ENCODE measurements around the gene TOB1. TPM values are rescaled to one million over a fixed set of nuclear protein-coding genes. Genes with fewer than 3 reads are reported as not detected.

Gene TOB1
- total RNA-seq, 4 donors from 2014 or later: 48.6 to 142 (median 81.3) TPM

DNA sequence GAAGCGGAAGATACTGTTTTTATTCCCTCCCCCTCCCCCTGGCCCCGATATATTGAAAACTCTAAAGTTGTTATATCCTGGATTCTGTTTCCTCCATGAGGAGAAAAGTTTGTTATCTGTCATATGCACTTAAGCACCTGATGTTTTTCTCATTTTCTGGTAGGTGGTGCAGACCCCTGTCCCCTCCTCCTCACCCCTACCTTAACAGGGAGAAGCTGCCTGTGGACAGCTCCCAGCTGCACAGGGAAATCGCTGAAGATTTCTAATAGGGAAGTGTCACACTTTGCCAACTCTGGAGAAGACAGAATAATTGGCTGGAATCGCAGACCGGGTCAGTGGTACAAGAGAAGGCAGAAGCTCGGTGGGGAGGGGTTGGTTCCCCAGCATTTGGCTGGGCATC, 45.3 kb upstream of the TOB1 start:
- no peak overlapping the region for H3K27ac ChIP-seq
- WGBS, 2 donors: 72 to 78% methylated on average over 6 of the region's 6 CpGs
- H3K9me3 ChIP-seq: no peaks in the 10 kb centered on the region
- TF ChIP-seq POLR2A (IDR thresholded peaks at IDR 0.05) (no peak), EP300 (IDR thresholded peaks at IDR 0.05) (no peak)
- TF ChIP-seq, protein P1, sequence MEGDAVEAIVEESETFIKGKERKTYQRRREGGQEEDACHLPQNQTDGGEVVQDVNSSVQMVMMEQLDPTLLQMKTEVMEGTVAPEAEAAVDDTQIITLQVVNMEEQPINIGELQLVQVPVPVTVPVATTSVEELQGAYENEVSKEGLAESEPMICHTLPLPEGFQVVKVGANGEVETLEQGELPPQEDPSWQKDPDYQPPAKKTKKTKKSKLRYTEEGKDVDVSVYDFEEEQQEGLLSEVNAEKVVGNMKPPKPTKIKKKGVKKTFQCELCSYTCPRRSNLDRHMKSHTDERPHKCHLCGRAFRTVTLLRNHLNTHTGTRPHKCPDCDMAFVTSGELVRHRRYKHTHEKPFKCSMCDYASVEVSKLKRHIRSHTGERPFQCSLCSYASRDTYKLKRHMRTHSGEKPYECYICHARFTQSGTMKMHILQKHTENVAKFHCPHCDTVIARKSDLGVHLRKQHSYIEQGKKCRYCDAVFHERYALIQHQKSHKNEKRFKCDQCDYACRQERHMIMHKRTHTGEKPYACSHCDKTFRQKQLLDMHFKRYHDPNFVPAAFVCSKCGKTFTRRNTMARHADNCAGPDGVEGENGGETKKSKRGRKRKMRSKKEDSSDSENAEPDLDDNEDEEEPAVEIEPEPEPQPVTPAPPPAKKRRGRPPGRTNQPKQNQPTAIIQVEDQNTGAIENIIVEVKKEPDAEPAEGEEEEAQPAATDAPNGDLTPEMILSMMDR (IDR thresholded peaks at IDR 0.05): no peak
- no peaks in the 10 kb centered on the region for H3K36me3 ChIP-seq
- H3K27me3 ChIP-seq: no peaks in the 10 kb centered on the region
- peaks cover 0 to 22% (median 1%) of the 10 kb centered on the region in 4 donors for H3K4me1 ChIP-seq
- DNase-seq (ENCODE audit: low spot score in 2 of 2): no peak
- no peak overlapping the region for H3K4me3 ChIP-seq

DNA sequence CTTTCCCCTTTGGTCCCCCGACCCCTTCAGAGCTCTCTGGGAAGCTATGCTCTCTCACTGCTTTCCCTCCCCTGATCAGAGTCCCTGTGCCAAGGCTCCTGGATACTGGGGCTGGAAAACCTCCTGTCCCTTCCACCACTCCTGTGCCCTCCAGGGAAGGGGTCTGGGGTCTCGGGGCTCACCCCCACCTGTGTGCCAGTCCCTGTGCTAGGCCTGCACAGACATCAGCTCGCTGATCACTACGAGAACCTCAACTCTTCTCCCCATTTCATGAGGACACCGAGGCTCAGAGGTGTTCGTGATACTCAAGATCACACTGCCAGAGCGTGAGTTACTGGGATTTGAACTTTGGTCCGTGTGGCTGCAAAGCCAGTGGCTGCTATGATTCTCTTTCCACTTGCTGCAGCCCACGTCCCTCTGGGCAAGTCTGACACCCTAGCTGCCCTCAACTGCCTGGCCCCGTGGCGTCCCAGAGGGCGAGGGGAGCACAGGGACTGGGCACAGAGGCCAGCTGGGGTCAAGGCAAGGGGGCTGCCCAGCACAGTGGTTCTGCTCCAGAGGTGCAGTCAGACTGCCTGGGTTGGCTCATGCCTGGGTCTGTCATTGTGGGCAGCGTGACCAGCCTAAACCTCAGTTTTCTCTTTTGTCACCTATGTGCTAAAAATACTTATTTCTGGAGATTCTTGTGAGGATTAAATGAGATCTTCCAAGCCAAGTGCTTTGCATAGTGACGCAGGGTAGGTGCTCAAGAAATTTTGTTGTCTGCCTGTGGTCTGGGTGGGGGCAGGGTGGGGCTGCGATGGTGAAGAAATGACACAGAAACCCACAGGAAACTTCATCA, 43.8 kb upstream of the TOB1 start:
- peaks cover 0 to 26% (median 9%) of the 10 kb centered on the region in 4 donors for H3K4me1 ChIP-seq
- 86 to 88% methylated on average over 15 of the region's 15 CpGs for WGBS, 2 donors
- H3K9me3 ChIP-seq: no peaks in the 10 kb centered on the region
- no peak overlapping the region for H3K4me3 ChIP-seq
- H3K27ac ChIP-seq: peak overlapping the region in 2 of 4 donors; percentile 42 to 57
- TF ChIP-seq EP300 (IDR thresholded peaks at IDR 0.05): no peak
- no peak for TF ChIP-seq POLR2A (IDR thresholded peaks at IDR 0.05)
- TF ChIP-seq, protein P1 (IDR thresholded peaks at IDR 0.05): no peak
- no peaks in the 10 kb centered on the region for H3K36me3 ChIP-seq
- H3K27me3 ChIP-seq: no peaks in the 10 kb centered on the region
- no peak for DNase-seq (ENCODE audit: low spot score in 2 of 2)

DNA sequence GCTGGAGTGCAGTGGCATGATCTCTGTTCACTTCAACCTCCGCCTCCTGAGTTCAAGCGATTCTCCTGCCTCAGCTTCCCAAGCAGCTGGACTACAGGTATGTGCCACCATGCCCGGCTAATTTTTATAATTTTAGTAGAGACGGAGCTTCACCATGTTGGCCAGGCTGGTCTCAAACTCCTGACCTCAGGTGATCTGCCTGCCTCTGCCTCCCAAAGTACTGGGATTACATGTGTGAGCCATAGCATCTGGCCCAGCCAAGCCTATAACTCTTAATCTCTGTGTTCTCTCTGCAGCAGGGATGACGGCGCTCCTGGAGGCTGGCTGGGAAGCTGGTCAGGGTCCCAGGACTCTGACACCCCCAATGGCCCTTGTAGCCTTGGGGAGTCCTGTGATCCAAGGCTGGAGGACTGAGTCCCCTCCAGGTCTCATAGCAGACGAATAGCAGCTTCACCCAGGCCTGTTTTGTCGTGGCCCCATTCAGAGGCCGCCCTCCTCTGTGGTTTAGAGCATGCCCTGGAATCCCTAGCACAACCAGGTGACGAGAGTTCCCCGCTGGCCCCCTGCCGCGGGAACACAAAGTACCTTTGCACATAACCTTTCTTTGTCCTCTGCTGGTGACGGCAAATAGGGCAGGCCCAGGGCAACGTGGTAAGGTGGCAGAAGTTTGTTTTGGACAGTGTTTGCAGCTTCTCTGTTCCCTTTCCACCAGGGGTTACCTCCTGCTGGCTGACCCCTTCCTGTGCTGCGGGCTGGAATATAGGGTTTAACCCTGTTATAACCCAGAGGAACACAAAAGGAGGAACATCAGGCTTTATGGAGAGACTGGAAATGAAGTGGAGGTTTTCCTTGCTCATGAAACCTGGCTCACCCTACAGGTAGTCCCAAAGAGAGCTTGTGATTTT, 43.0 kb upstream of the TOB1 start:
- Histone ChIP-seq H3K27me3 (no peaks in the 10 kb centered on the region), H3K9me3 (no peaks in the 10 kb centered on the region), H3K27ac (peak overlapping the region in 2 of 4 donors; percentile 42 to 57), H3K4me3 (no peak overlapping the region), H3K4me1 (peaks cover 1 to 34% (median 17%) of the 10 kb centered on the region in 4 donors), H3K36me3 (no peaks in the 10 kb centered on the region)
- WGBS, 2 donors: 67 to 70% methylated on average over 16 of the region's 16 CpGs
- DNase-seq (ENCODE audit: low spot score in 2 of 2): peak; percentile 46 to 53
- TF ChIP-seq, protein P1 (IDR thresholded peaks at IDR 0.05): no peak
- peak; percentile 21 to 94 for TF ChIP-seq EP300 (IDR thresholded peaks at IDR 0.05)

DNA sequence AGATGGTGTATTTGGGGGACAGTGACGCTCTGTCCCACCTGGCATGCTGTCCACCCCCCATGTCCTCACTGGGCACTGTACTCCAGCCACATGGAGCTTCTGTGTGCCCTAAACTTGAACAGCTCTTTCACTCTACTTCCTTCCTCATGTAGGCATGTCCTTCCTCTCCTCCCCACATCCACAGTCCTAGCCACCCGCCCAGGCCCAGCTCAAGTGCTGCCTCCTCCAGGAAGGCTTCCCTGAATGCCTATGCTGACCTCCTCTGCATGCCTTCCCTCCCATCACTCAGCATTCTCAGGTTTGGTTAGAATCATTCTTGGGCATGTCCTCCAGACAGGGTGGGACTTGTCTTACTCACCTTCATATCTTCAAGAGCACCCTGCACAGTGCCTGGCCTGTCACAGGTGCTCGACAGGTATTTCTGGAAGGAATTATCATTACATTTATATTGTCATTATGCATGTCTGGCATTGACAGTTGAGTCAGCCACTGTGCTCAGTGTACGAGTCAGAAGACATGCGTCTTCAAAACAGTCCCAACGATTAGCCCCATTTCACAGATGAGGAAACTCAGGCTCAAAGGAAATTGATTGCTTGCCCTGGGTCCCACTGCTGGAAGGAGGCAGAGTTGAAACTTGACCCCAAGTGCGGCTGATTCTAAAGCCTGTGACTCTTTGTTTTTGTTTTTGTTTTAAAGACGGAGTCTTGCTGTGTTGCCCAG, 42.1 kb upstream of the TOB1 start:
- 87 to 91% methylated on average over 8 of the region's 8 CpGs for WGBS, 2 donors
- Histone ChIP-seq H3K4me1 (peaks cover 2 to 42% (median 25%) of the 10 kb centered on the region in 4 donors), H3K9me3 (no peaks in the 10 kb centered on the region), H3K4me3 (no peak overlapping the region), H3K27me3 (no peaks in the 10 kb centered on the region), H3K27ac (peak overlapping the region in 2 of 4 donors; percentile 38 to 57), H3K36me3 (no peaks in the 10 kb centered on the region)
- DNase-seq (ENCODE audit: low spot score in 2 of 2): no peak
- TF ChIP-seq, protein P1 (IDR thresholded peaks at IDR 0.05): no peak
- TF ChIP-seq EP300 (IDR thresholded peaks at IDR 0.05) (no peak), POLR2A (IDR thresholded peaks at IDR 0.05) (no peak)
